ENCODE results near the gene REM2. TPM values are rescaled to one million over a fixed set of nuclear protein-coding genes. Genes with fewer than 3 reads are reported as not detected.
"Not testable (repeated sequence)": the region's sequence is repeated elsewhere in the genome, so short reads cannot be mapped to it uniquely, and the experiment has no call there.

REM2 gene
- total RNA-seq, 1 experiment from 2014 or later, result 0.26 TPM

DNA sequence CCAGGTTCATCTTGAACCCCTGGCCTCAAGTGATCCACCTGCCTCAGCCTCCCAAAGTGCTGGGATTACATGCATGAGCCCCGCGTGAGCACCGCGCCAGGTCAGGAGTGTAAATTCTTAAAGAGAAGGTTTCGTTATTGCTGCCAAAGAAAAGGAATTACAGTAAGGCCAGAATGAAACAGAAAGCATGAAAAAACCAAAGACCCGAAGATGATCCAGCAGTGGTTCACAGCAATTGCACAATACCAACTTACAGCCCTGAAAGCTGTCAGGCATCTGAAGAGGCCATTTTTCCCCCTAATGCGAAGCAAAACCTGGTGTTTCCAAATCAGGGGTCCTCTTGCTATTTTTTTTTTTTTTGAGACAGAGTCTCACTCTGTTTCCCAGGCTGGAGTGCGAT is 25.6 kb downstream of the REM2 start:
- TF ChIP-seq, protein P1, sequence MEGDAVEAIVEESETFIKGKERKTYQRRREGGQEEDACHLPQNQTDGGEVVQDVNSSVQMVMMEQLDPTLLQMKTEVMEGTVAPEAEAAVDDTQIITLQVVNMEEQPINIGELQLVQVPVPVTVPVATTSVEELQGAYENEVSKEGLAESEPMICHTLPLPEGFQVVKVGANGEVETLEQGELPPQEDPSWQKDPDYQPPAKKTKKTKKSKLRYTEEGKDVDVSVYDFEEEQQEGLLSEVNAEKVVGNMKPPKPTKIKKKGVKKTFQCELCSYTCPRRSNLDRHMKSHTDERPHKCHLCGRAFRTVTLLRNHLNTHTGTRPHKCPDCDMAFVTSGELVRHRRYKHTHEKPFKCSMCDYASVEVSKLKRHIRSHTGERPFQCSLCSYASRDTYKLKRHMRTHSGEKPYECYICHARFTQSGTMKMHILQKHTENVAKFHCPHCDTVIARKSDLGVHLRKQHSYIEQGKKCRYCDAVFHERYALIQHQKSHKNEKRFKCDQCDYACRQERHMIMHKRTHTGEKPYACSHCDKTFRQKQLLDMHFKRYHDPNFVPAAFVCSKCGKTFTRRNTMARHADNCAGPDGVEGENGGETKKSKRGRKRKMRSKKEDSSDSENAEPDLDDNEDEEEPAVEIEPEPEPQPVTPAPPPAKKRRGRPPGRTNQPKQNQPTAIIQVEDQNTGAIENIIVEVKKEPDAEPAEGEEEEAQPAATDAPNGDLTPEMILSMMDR (IDR thresholded peaks at IDR 0.05; ENCODE audit: unreplicated experiment), result no peak
- POLR2A ChIA-PET, result interaction anchor here (1.2 to 1.3 kb wide), 2 partner anchors 7 to 14 kb away, joined by 3 to 4 read pairs; no protein-coding TSS in a partner anchor
- Mint-ChIP-seq H3K36me3 (ENCODE audit: insufficient read depth, unreplicated experiment) (peaks cover 83% of the 10 kb centered on the region), H3K27ac (ENCODE audit: low read depth, unreplicated experiment) (no peak overlapping the region), H3K4me3 (ENCODE audit: unreplicated experiment) (no peak overlapping the region), H3K9me3 (ENCODE audit: unreplicated experiment) (no peaks in the 10 kb centered on the region), H3K4me1 (ENCODE audit: insufficient read depth, unreplicated experiment) (peaks cover 5% of the 10 kb centered on the region), H3K27me3 (ENCODE audit: insufficient read depth, unreplicated experiment) (no peaks in the 10 kb centered on the region)
- DNase-seq (ENCODE audit: unreplicated experiment), result no peak
- intact Hi-C loops (cut with micrococcal nuclease), result no loop called here
- BruUV-seq (replicated peaks), result no TSS peak
- CTCF ChIA-PET, result interaction anchor here (0.6 to 1.5 kb wide), 5 partner anchors 8 to 495 kb away, joined by 3 to 5 read pairs (median 3); no protein-coding TSS in a partner anchor

DNA sequence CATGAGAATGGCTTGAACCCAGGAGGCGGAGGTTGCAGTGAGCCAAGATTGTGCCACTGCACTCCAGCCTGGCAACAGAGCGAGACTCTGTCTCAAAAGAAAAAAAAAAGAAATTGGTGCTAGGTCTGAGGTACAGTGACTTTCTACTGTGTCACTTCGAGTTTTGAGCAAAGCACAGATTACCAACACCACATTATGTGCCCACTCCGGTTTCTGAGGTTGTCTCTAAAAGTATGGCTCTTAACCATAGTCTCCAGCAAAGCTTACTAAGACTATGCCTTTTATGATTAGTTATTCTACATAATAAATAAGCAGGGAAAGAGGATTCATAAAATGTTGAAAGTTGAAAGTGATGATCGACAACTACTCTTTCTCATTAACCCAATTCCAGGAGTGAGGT is 27.9 kb downstream of the REM2 start:
- Mint-ChIP-seq H3K4me1 (ENCODE audit: insufficient read depth, unreplicated experiment) (peaks cover 5% of the 10 kb centered on the region), H3K9me3 (ENCODE audit: unreplicated experiment) (no peaks in the 10 kb centered on the region), H3K4me3 (ENCODE audit: unreplicated experiment) (no peak overlapping the region), H3K27me3 (ENCODE audit: insufficient read depth, unreplicated experiment) (no peaks in the 10 kb centered on the region), H3K27ac (ENCODE audit: low read depth, unreplicated experiment) (no peak overlapping the region), H3K36me3 (ENCODE audit: insufficient read depth, unreplicated experiment) (peaks cover 66% of the 10 kb centered on the region)
- CTCF ChIA-PET, result interaction anchor here (0.7 to 2.1 kb wide), 4 partner anchors 10 to 57 kb away, joined by 3 to 24 read pairs (median 6); no protein-coding TSS in a partner anchor
- intact Hi-C loops (cut with micrococcal nuclease), result no loop called here
- TF ChIP-seq, protein P1 (IDR thresholded peaks at IDR 0.05; ENCODE audit: unreplicated experiment), result no peak
- no TSS peak for BruUV-seq (replicated peaks)
- no peak for DNase-seq (ENCODE audit: unreplicated experiment)
- POLR2A ChIA-PET, result interaction anchor here (0.7 kb wide), 1 partner anchor 160 kb away, joined by 4 read pairs; no protein-coding TSS in a partner anchor

DNA sequence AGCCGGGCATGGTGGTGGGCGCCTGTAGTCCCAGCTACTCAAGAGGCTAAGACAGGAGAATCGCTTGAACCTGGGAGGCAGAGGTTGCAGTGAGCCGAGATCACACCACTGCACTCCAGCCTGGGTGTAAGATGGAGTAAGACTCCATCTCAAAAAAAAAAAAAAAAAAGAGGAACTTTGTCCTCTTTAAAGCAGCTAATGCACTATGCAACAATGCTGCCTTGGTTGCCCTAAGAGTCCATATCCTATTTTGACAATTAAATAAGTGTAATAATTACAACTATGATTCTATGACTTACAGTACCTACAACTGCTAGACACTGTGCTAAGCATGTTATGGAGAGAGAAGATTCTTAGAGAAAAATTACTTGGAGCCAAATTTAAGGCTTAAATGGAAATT is 31.8 kb downstream of the REM2 start:
- H3K9me3 Mint-ChIP-seq (ENCODE audit: unreplicated experiment); H3K27me3 Mint-ChIP-seq (ENCODE audit: insufficient read depth, unreplicated experiment); H3K4me3 Mint-ChIP-seq (ENCODE audit: unreplicated experiment); intact Hi-C loops (cut with micrococcal nuclease); DNase-seq (ENCODE audit: unreplicated experiment); BruUV-seq (replicated peaks); H3K27ac Mint-ChIP-seq (ENCODE audit: low read depth, unreplicated experiment): not testable (repeated sequence)
- POLR2A ChIA-PET, result interaction anchor here (0.9 to 1.0 kb wide), 2 partner anchors 19 to 42 kb away, joined by 3 read pairs; no protein-coding TSS in a partner anchor
- peaks cover 11% of the 10 kb centered on the region for H3K4me1 Mint-ChIP-seq (ENCODE audit: insufficient read depth, unreplicated experiment)
- CTCF ChIA-PET, result interaction anchor here (0.6 to 4.0 kb wide), 7 partner anchors 14 to 270 kb away, joined by 3 to 35 read pairs (median 4); no protein-coding TSS in a partner anchor
- H3K36me3 Mint-ChIP-seq (ENCODE audit: insufficient read depth, unreplicated experiment), result peaks cover 62% of the 10 kb centered on the region

DNA sequence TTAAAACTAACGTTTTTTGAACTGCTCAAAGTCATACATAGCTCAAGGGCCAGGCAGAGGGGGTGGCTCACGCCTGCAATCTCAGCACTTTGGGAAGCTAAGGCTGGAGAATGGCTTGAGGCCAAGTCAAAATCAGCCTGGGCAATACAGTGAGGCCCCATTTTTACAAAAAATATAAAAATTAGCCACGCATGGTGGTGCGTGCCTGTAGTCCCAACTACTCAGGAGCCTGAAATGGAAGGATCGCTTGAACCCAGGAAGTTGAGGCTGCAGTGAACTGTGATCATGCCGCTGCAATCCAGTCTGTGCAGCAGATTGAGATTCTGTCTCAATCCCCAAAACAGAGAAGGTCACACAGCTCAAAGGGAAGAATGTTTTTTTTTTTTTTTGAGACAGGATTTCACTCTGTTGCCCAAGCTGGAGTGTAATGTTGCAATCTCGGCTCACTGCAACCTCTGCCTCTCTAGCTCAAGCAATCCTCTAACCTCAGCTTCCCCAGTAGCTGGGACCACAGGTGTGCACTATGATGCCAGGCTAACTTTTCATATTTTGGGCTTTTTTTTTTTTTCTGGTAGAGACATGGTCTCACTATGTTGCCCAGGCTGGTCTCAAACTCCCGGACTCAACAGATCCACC is 33.0 kb downstream of the REM2 start:
- ChIA-PET CTCF (interaction anchor here (0.6 to 4.0 kb wide), 12 partner anchors 12 to 1523 kb away, joined by 3 to 35 read pairs (median 3); partner anchors contain the start of genes AJUBA and LRP10), POLR2A (interaction anchor here (0.6 to 5.2 kb wide), 13 partner anchors 8 to 1007 kb away, joined by 3 to 90 read pairs (median 4); partner anchors contain the start of genes ABHD4, ACIN1, C14orf119 and HAUS4)
- Mint-ChIP-seq H3K4me3 (ENCODE audit: unreplicated experiment) (no peak overlapping the region), H3K36me3 (ENCODE audit: insufficient read depth, unreplicated experiment) (peaks cover 67% of the 10 kb centered on the region), H3K27me3 (ENCODE audit: insufficient read depth, unreplicated experiment) (no peaks in the 10 kb centered on the region), H3K9me3 (ENCODE audit: unreplicated experiment) (no peaks in the 10 kb centered on the region), H3K4me1 (ENCODE audit: insufficient read depth, unreplicated experiment) (peaks cover 13% of the 10 kb centered on the region), H3K27ac (ENCODE audit: low read depth, unreplicated experiment) (no peak overlapping the region)
- TF ChIP-seq, protein P1 (IDR thresholded peaks at IDR 0.05; ENCODE audit: unreplicated experiment), result no peak
- BruUV-seq (replicated peaks), result no TSS peak
- intact Hi-C loops (cut with micrococcal nuclease), result no loop called here
- peak; percentile 57 for DNase-seq (ENCODE audit: unreplicated experiment)
